T1000 (cell line): ENCODE data around the gene MEF2D.

Experiments
- DNase-seq: peaks from one replicate; lab custom pipeline; 2025; ENCODE audit warnings: mixed read lengths; lab: John Stamatoyannopoulos, UW

MEF2D gene

DNA sequence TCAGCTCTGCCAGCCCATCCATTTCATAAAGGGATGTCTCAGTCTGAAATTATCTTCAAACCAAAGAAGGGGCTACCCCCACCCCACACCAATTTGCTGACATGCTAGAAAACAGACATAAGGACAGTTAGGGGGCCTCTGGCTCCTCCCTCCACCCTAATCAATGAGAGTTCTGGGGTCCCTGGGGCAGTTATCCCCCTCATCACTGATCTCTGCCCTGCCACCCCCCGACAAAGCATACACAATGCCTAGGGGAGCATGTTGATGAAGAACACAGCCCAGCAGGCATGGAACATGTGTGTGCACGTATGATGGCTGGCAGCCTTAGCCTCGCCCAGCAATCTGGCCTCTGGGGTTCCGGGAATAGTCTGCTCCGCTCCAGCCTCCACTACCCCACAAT, 72.6 kb downstream of the MEF2D start:
- DNase-seq = no peak

DNA sequence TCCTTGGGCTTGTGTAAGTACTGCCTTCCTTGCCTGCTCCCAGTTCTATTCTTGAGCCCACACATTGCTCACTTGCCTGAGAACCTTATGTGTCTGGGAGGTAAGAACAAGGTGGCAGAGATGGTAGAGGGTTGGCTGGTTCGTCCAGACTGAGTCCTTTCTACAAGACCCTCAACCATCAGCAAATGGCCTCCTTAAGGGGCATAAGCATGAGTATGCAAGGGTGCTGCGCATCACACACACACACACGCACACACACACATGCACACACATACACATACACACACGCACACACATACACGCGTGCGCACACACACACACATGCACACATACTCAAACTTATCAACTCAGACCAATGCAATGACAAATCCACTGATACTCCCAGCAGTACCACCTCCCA, 74.6 kb downstream of the MEF2D start:
- no peak for DNase-seq

DNA sequence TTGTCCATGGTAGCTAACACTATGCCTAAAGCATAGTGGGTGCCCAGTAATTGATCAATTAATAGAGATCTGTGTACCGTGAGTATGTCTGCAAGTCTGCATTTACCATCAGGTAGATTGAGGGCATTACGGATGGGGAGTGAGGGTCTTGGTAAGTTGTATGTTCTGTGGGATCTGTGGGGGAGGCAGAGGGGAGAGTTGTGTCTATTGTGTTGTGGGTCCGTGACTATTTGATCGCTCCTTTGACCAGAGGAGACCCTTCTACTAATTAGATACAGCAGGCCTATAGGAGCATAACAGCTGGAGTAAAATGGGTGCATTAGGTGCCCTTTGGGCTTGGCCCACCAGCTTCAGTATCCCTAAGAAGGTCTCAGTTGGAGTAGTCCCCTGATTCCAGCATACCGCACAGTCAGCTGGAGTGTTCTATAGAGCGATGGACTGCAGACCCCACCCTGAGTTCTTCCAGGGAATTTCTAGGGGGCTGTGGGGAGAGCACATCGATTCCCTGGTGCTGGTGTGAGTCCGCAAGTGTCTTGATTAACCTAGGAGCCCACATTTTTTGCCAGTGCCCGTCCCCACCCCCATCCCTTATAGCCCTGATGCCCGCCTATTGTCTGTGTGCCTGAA, 75.7 kb downstream of the MEF2D start:
- DNase-seq = no peak

DNA sequence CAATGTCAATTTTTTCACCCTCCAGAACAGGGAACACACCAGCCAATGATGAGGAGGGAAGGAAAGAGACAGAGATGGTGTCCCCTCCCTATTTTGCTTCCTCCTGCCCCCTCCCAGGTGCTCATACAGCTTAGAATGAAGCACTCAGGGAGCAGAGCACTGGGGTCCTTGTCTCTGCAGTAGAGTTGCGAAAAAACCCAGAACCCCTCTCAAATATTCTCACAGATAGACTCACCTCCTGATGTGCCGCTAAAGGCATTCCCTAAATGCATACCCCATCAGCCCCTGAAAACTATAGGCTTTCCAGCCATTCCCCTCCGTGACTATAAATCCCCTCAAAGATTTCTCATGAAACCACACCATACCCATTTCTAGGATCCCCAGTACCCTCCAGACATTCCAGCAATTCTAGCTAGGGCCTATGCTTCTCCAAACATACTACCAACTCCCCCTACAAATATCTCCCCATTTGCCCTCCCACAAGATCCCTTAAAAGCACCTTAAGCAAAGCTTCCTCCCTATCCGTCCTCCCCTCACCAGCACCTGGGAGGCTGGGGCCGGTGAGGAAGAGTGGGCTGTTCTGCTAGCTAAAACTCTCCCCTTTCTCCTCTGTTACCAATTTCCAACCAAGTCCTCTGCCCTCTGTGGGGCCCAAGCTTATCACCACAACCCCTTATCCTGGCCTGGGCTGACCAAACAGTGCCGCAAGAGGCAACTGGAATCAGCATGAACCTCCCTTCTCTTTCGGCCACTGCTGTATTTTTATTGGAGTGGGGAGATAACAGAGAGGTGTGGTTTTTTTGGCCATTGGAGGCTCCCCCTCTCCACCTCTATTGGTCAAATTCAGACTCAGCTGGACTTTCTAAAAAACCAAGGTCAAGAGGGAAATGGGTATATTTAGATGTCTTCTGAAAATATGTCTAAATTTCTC, 76.9 kb downstream of the MEF2D start:
- no peak for DNase-seq

DNA sequence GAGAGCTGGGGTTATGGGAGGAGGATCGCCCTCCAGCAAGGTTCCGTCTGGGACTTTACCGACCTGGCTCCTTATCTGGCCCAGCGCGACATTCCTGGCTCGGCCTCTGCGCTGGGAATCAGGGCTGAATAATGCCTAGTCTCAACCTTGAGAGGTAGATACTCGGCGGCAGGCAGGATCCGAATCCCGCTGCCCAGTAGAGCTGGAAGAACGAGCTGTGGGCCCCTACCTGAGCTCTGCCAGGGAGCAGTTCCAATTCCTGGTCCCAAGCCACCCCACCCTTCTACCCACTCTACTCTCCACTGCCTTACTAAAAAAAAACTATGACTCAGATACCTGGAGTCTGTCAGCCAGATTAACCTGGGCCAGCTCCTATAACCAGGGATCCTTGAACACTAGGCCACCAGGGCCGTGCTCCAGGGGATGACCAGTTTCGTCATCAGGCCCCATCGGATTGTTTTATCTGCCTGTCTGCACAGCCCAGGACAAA, 77.9 kb downstream of the MEF2D start:
- DNase-seq = no peak

DNA sequence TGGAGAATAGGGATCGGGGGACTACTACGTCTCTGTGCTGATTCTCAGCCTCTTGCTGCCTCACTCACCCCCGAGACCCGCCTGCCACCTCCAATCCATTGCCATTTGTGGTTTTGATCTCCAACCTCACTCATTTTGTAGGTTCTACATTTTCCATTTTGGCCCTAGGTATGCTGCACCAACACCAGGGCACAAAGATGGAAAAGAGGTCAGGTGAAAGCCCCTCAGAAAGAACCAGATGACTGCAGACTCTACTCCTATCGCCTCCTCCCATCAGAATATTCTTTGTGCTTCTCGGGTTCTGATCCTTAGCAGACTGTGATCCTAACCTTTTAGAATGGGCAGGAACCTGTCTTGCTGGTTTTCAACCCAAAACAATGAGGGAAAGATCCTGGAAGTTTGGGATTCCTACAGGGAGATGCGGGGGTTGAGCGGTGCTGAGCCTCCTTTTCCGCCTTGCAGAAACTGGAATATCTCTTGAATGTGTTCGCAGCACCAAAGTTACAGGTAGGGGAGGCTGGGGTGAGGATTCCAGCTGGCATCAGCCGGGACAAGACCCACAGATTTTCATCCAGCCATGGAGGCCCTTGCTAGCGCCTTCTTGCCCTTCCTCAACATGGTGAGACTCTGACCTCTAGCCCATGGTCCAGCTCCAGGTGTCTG, 78.5 kb downstream of the MEF2D start:
- no peak for DNase-seq

DNA sequence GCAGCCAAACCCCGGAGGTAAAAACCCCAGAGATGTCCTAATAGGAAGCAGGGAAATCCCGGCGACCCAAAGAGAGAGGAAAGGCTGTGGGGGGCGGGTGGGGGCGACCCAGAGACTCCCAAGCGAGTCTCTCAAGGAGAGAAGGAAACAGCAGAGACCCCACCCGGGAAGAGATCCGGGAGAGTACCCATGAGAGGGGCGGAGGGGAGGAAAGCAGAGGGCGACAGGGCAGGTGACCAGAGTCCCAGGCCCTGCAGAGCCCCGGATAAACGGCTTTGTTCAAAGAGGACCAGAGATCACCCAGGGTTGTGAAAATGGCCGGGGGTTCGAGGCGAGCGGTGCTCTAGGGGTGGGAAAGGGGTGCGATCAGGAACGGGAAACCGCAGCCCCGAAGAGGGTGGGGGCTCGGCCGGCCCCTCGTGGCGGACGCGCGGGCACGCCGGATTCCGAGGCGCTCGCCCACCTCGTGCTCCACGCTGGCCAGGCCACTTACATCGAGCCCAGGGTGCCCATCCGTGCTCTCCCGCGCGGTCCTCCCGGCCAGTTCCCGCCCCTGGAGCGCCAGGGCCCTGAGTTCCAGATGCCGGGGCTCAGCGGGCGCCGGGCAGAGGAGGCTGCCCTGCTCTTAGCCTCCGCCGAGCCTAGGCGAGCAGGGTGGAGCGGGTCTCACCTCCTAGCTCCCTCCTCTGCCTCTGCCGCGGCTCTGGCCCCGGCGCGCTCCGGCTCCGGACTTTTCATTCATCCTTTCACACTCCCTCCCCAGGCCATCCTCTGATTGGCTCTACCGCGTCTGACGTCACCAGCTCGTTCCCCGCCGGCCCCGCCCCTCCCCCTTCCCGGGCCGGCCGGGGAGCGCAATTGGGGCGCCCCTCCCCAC, 79.3 kb downstream of the MEF2D start:
- DNase-seq = no peak

DNA sequence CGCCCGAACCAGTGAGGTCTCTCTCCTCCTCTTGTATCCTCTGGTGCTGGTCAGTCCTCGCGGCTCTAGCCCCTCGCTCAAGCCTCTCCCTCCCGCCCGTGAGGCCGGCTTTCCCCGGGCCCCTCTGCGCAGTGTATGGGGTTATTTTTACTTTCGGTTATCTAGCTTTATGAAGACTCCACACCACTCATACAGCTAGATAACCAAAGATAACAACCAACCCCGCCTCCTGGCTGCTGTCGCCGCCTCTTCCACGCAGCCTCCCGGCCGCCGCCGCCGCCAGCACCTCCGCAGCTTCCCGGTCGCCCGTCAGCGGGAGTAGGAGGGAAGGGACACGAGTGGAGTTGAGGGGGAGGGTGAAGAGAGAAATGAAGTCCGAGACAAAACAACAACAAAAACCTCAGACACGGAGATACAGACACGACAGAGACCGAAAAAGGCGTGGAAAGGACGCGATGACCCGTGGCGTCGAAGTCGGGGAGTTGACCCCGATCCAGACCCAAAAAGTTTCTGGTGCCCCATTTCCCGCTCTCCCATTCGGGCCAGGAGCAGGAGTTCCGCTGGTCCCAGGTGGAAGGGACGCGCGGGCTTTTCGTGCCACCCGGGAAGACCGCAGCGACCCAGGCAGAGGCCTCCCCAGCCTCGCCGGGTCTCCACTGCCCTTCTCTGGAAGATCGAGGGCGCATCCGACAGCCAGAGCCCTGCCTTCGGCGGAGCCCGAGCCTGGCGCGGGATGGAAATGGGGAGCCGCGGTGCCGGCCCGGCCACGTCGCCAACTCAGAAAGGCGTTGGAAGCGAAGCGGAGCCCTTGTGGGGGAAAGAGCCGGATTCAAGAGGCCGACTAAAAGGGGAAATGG, 80.1 kb downstream of the MEF2D start:
- no peak for DNase-seq

DNA sequence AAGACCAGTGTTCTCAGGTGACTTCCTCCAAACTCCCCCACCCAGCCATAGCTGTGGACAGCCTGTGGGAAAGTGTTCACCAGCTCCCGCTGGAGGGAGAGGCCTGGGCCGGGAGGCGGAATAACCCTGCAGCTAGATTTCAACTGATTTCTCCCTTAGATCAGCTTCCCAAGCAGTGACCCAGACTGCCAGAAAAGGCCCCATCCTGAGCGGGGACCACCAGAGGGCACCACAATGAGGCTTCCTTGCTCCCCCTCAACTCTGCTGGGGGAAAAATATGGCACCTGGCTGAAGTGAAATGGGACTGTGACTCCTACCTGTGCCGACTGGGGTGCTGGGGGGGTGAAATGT, 80.7 kb downstream of the MEF2D start:
- no peak for DNase-seq

DNA sequence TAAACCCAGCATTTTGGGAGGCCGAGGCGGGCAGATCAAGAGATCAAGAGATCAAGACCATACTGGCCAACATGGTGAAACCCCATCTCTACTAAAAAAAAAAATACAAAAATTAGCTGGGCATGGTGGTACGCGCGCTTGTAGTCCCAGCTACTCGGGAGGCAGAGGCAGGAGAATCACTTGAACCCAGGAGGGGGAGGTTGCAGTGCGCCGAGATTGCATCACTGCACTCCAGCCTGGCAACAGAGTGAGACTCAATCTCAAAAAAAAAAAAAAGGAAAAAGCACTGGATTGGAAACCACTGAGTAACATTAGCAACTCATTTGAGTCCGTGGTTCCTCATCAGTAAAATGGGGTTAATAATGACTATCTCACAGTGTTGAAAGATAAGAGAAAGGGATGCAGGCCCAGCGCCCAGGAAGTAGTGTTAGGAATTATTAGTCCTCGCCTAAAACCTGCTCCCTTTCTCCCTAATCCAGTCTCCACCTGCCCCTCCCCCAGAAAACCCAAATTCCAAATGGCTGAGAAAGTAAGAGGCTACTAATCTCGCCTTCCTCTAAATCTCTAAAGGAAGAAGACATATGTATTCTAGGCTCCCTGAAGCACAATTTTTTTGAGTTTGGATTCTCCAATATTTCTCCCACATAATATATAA, 82.0 kb downstream of the MEF2D start:
- DNase-seq = no peak

DNA sequence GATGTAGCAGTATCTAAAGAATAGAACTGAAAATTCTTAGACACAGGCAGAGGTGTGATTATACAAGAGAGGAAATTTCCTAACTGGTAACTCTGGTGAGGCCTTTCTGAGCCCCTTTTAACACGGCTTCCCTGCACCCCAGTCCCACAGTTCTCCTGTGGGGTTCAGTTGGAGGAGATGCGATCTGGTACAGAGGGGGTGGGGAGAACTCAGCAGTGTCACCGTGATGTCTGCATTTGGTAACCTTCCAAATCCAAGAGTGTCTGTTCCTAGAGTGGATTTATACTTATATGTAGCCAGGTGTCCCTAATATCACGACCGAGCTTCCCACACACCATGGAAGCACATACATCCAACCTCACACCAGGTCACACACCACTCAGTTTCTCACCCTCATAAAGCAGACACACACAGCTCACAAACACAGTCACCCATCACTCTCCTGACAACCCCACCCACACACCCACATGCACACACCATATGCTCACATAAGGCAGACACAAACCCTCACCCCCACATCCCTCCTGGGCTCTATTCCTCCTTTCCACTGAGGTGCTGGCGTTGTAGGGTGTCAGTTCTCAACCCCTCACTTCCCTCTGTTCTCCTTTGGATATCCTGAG, 83.1 kb downstream of the MEF2D start:
- no peak for DNase-seq

DNA sequence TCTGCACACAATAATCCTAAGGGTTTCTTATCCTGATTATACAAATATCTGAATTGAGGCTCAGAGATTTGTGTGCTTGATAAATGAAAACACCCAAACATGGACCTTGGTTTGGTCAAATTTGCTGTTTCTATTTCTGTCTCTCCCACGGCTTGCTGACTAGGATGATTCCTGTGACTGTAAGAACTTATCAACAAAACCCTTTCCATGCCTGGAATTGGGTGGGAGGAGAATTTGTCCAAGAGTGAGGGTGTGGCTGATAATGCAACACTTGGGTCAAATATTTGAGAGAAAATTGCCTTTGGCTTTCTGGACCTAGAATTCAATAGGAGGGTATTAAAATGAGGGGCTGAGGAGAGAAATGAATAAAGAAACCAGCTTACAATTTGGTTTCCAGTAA, 83.6 kb downstream of the MEF2D start:
- DNase-seq = no peak

DNA sequence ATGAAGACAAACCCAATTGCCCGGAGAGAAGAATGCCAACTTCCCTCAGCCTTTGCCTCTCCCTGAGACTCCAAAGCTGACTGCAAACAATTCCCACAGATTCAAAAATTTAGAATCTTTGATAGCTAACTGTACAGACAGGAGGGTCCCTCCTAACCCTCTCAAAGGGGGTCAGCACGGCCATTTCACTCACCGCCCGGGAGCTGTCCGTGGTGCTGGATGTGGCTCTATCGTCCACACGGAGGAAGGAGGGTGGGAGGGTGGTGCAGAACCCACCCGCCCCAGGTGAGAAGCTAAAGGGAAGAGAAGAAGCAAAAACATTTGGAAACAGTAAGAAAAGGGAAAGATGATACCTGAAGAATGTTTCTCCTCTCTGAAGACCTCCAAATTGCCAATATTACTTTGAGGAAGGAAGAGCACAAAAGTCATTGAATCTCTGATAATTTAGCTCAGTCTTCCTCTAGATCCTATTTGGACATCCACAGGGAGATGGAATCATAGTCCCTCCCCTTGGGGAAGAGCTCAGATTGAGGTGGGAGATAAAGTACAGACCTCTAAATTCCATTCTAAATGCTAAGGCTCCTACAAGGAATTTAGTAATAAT, 86.0 kb downstream of the MEF2D start:
- no peak for DNase-seq
